K562 (cell line): ENCODE results near the gene RPL22. TPM values are rescaled to one million over a fixed set of nuclear protein-coding genes. Genes with fewer than 3 reads are reported as not detected.

Source experiments
- ARID2 ChIP-seq: fragments of 450-650 bp; IDR thresholded peaks from 2 replicates; pipeline ENCODE4 v1.6.1; 2017; ENCODE audit warnings: antibody characterized with exemption, mild to moderate bottlenecking
- CC2D1A ChIP-seq: fragments of 450-650 bp; IDR thresholded peaks from 2 replicates; pipeline ENCODE4 v1.6.1; 2017; ENCODE audit warnings: mild to moderate bottlenecking
- ETV1 ChIP-seq: fragments of 450-650 bp; conservative IDR thresholded peaks from 2 replicates; pipeline ENCODE4 v1.6.1; 2016; ENCODE audit warnings: missing genetic modification characterization, control low read depth, low read depth, missing compliant biosample characterization
- ID3 ChIP-seq, 2 experiments: fragments of 250-450 bp in 1 of 2; fragments of 450-650 bp in 1 of 2; sonication (Bioruptor Pico) in 1 of 2; IDR thresholded peaks; 2 replicates each; pipeline versions ENCODE4 v1.6.1 to v1.8.0; 2016 to 2021; ENCODE audit warnings: mild to moderate bottlenecking in 2 of 2, moderate library complexity in 2 of 2, missing compliant biosample characterization in 1 of 2, missing genetic modification characterization in 1 of 2
- IFI16 ChIP-seq: fragments of 250-450 bp; sonication (Bioruptor Pico); IDR thresholded peaks from 2 replicates; pipeline ENCODE4 v2.1.2; 2022; ENCODE audit warnings: mild to moderate bottlenecking, inconsistent platforms
- SAP30 ChIP-seq: fragments of 200-600 bp; sonication (generic); IDR thresholded peaks from 2 replicates; pipeline ENCODE4 v1.6.1; 2012; ENCODE audit warnings: borderline replicate concordance, low read depth, mild to moderate bottlenecking, moderate library complexity, low read length, control low read depth, inconsistent platforms; ENCODE audit not compliant: insufficient read depth, poor library complexity, severe bottlenecking
- TOE1 ChIP-seq, 2 experiments: fragments of 450-650 bp in 1 of 2; sonication (generic) in 1 of 2; formaldehyde crosslinking in 1 of 2; IDR thresholded peaks; 2 replicates each; pipeline versions ENCODE4 v1.7.1 to v1.8.0; 2016 to 2022; ENCODE audit warnings: borderline replicate concordance in 2 of 2, mild to moderate bottlenecking in 2 of 2, antibody characterized with exemption in 1 of 2, inconsistent platforms in 1 of 2, low read depth in 1 of 2, missing genetic modification reagents in 1 of 2, moderate library complexity in 1 of 2
- ZNF274 ChIP-seq: IDR thresholded peaks from 2 replicates; pipeline ENCODE4 v1.6.1; 2011; ENCODE audit warnings: low read depth, mild to moderate bottlenecking, low read length, moderate library complexity, borderline replicate concordance
- ZNF324 ChIP-seq: fragments of 250-450 bp; sonication (Bioruptor Pico); IDR thresholded peaks from 2 replicates; pipeline ENCODE4 v1.4.0; 2020; ENCODE audit warnings: mild to moderate bottlenecking
- ZNF408 ChIP-seq: fragments of 250-450 bp; sonication (Bioruptor Pico); IDR thresholded peaks from 2 replicates; pipeline ENCODE4 v1.4.0; 2020; ENCODE audit warnings: low read depth, mild to moderate bottlenecking, moderate library complexity
- ZNF41 ChIP-seq: fragments of 250-450 bp; sonication (Bioruptor Pico); conservative IDR thresholded peaks from 2 replicates; pipeline ENCODE4 v1.4.0; 2020; ENCODE audit warnings: mild to moderate bottlenecking
- polyA plus RNA-seq, 8 experiments: library from polyadenylated mRNA; depleted of rRNA in 4 of 8; stranded (reverse) in 5 of 8; unstranded in 3 of 8; fragments of >200 nt; fragmentation: Nextera tagmentation in 2 of 8; fragmentation: Illumina TruSeq in 1 of 8; extraction: Ambion mirVana in 2 of 8; extraction: Trizol in 1 of 8; gene quantifications; 2 replicates each; pipeline versions ENCODE4 v1.2.1 to v1.2.3, GENCODE V29; 2011 to 2014; ENCODE audit warnings: inconsistent platforms in 1 of 8, missing spikeins in 1 of 8
- total RNA-seq, 7 experiments: library from RNA; depleted of rRNA in 6 of 7; stranded (reverse); fragments of >200 nt in 6 of 7; fragmentation: Illumina TruSeq in 2 of 7; extraction: Trizol in 2 of 7; gene quantifications; 2 replicates each; pipeline versions ENCODE4 v1.2.1 to v1.2.3, GENCODE V29; 2011 to 2021; ENCODE audit warnings: low replicate concordance in 1 of 7
- TF ChIP-seq, protein P1 (sequence below), 2 experiments: fragments of 200-800 bp in 1 of 2; sonication (Bioruptor generic) in 1 of 2; sonication (generic) in 1 of 2; formaldehyde crosslinking in 1 of 2; IDR thresholded peaks in 1 of 2; conservative IDR thresholded peaks in 1 of 2; 2 replicates each; pipeline versions ENCODE4 v1.5.0 to v1.6.1; 2016 to 2020; ENCODE audit warnings: missing compliant biosample characterization in 1 of 2, missing genetic modification characterization in 1 of 2, missing genetic modification reagents in 1 of 2
- TF ChIP-seq, protein P2 (sequence below), 2 experiments: IDR thresholded peaks; 2 replicates each; pipeline ENCODE4 v1.6.1; 2011; ENCODE audit warnings: borderline replicate concordance in 1 of 2, control low read depth in 1 of 2, low read depth in 1 of 2, low read length in 1 of 2, mild to moderate bottlenecking in 1 of 2, mixed read lengths in 1 of 2, moderate library complexity in 1 of 2; ENCODE audit not compliant: insufficient read depth in 1 of 2, insufficient read length in 1 of 2, poor library complexity in 1 of 2, severe bottlenecking in 1 of 2; ENCODE audit errors: extremely low read depth in 1 of 2
- TF ChIP-seq, protein P3 (sequence below), 3 experiments: IDR thresholded peaks in 2 of 3; conservative IDR thresholded peaks in 1 of 3; 2 replicates each; pipeline ENCODE4 v1.5.1; 2011 to 2012; ENCODE audit warnings: low read length in 3 of 3, mild to moderate bottlenecking in 3 of 3, control low read depth in 2 of 3, improper control_type of control experiment in 1 of 3, inconsistent platforms in 1 of 3, low read depth in 1 of 3, mixed read lengths in 1 of 3, moderate library complexity in 1 of 3; ENCODE audit not compliant: insufficient read depth in 2 of 3
- TF ChIP-seq, protein P4 (sequence below): fragments of 450-650 bp; formaldehyde crosslinking; IDR thresholded peaks from 2 replicates; pipeline ENCODE4 v1.4.0; 2020; ENCODE audit warnings: mild to moderate bottlenecking, mixed read lengths

Gene RPL22
- total and polyA plus RNA-seq, 9 of the 15 experiments (the other 6 are each of a cell fraction or from before 2014, with no cell fraction given): 467 to 1,165 (median 607) TPM

DNA sequence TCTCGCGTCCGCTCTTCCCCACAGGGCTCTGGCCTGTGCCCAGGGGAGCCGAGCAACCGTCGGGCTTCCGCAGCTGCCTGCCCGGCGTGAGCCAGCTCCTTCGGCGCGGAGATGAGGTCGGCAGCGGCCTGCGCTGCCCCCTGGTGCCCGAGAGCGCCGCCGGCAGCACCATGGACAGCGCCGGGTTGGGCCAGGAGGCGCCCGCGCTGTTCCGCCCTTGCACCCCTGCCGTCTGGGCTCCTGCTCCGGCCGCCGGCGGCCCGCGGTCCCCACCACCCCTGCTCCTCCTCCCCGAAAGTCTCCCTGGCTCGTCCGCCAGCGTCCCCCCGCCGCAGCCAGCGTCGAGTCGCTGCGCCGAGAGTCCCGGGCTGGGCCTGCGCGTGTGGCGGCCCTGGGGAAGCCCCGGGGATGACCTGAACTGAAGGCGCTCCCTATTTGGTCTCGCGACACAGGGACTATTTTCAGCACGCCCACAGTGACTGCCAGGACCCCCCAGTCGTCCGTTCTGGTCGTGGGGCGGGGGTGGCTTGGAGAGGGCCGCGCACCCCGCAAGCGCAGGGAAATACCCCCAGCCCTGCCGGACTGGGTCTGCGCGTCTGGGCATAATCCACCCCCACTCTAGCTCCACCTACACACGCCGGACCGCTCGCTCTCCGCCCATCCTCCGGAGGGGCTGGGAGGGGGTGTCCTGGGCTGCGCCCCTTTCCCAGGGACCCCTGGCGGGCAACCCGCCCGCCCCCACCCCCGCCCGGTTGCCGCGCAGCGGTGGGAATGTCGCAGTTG is 45.9 kb upstream of the RPL22 start (continued):
- TF ChIP-seq IFI16 (no peak), SAP30 (peak; percentile 89), ETV1 (tag) (0 out of 2 replicates have a peak, but pooled peaks have one; percentile 34), ZNF408 (CRISPR knock-in tag) (no peak), CC2D1A (no peak), ZNF324 (no peak), ID3 (CRISPR knock-in tag; IDR thresholded peaks at IDR 0.05) (no peak), ID3 (tag; IDR thresholded peaks at IDR 0.05) (peak; percentile 64; the same call in 1 of the 2 replicates), ZNF41 (CRISPR knock-in tag) (no peak), ARID2 (peak; percentile 78; the same call in 1 of the 2 replicates), TOE1 (IDR thresholded peaks at IDR 0.05; ENCODE audit: borderline replicate concordance) (no peak), TOE1 (CRISPR knock-in tag; IDR thresholded peaks at IDR 0.05; ENCODE audit: borderline replicate concordance, low read depth) (peak; percentile 96), ZNF274 (no peak)
- TF ChIP-seq, protein P1, sequence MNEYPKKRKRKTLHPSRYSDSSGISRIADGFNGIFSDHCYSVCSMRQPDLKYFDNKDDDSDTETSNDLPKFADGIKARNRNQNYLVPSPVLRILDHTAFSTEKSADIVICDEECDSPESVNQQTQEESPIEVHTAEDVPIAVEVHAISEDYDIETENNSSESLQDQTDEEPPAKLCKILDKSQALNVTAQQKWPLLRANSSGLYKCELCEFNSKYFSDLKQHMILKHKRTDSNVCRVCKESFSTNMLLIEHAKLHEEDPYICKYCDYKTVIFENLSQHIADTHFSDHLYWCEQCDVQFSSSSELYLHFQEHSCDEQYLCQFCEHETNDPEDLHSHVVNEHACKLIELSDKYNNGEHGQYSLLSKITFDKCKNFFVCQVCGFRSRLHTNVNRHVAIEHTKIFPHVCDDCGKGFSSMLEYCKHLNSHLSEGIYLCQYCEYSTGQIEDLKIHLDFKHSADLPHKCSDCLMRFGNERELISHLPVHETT (CRISPR knock-in tag; conservative IDR thresholded peaks at IDR 0.05 in 1 of 2, IDR thresholded peaks at IDR 0.05 in 1 of 2): peak in 1 of 2 experiments; percentile 90; a peak in 1 of 4 replicates
- TF ChIP-seq, protein P2, sequence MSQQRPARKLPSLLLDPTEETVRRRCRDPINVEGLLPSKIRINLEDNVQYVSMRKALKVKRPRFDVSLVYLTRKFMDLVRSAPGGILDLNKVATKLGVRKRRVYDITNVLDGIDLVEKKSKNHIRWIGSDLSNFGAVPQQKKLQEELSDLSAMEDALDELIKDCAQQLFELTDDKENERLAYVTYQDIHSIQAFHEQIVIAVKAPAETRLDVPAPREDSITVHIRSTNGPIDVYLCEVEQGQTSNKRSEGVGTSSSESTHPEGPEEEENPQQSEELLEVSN (IDR thresholded peaks at IDR 0.05; ENCODE audit: borderline replicate concordance in 1 of 2, extremely low read depth in 1 of 2, insufficient read depth in 1 of 2, insufficient read length in 1 of 2, low read depth in 1 of 2, low read length in 1 of 2, poor library complexity in 1 of 2, severe bottlenecking in 1 of 2): peak in 1 of 2 experiments; percentile 57
- TF ChIP-seq, protein P3, sequence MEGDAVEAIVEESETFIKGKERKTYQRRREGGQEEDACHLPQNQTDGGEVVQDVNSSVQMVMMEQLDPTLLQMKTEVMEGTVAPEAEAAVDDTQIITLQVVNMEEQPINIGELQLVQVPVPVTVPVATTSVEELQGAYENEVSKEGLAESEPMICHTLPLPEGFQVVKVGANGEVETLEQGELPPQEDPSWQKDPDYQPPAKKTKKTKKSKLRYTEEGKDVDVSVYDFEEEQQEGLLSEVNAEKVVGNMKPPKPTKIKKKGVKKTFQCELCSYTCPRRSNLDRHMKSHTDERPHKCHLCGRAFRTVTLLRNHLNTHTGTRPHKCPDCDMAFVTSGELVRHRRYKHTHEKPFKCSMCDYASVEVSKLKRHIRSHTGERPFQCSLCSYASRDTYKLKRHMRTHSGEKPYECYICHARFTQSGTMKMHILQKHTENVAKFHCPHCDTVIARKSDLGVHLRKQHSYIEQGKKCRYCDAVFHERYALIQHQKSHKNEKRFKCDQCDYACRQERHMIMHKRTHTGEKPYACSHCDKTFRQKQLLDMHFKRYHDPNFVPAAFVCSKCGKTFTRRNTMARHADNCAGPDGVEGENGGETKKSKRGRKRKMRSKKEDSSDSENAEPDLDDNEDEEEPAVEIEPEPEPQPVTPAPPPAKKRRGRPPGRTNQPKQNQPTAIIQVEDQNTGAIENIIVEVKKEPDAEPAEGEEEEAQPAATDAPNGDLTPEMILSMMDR (IDR thresholded peaks at IDR 0.05 in 2 of 3, conservative IDR thresholded peaks at IDR 0.05 in 1 of 3; ENCODE audit: insufficient read depth in 2 of 3, low read depth in 1 of 3, low read length in 3 of 3): peak; percentile 90 to 98 (median 96)
- TF ChIP-seq, protein P4, sequence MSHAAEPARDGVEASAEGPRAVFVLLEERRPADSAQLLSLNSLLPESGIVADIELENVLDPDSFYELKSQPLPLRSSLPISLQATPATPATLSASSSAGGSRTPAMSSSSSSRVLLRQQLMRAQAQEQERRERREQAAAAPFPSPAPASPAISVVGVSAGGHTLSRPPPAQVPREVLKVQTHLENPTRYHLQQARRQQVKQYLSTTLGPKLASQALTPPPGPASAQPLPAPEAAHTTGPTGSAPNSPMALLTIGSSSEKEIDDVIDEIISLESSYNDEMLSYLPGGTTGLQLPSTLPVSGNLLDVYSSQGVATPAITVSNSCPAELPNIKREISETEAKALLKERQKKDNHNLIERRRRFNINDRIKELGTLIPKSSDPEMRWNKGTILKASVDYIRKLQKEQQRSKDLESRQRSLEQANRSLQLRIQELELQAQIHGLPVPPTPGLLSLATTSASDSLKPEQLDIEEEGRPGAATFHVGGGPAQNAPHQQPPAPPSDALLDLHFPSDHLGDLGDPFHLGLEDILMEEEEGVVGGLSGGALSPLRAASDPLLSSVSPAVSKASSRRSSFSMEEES (CRISPR knock-in tag): no peak
